Measurements from ENCODE around the gene ATP5F1A.

Gene ATP5F1A

DNA sequence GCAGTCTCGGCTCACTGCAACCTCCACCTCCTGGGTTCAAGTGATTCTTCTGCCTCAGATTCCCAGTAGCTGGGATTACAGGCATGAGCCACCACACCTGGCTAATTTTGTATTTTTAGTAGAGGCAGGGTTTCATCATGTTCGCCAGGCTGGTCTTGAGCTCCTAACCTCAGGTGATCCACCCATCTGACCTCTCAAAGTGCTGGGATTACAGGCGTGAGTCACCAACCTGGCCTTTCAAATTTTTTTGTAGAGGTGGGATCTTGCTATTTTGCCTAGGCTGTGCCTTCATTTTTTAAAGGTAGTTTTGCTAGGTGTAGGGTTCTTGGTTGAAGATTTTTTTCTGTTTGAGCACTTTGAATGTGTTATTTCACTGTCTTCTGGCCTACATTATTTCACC is 12.3 kb upstream of the ATP5F1A start:
- TF ChIP-seq, protein P1, sequence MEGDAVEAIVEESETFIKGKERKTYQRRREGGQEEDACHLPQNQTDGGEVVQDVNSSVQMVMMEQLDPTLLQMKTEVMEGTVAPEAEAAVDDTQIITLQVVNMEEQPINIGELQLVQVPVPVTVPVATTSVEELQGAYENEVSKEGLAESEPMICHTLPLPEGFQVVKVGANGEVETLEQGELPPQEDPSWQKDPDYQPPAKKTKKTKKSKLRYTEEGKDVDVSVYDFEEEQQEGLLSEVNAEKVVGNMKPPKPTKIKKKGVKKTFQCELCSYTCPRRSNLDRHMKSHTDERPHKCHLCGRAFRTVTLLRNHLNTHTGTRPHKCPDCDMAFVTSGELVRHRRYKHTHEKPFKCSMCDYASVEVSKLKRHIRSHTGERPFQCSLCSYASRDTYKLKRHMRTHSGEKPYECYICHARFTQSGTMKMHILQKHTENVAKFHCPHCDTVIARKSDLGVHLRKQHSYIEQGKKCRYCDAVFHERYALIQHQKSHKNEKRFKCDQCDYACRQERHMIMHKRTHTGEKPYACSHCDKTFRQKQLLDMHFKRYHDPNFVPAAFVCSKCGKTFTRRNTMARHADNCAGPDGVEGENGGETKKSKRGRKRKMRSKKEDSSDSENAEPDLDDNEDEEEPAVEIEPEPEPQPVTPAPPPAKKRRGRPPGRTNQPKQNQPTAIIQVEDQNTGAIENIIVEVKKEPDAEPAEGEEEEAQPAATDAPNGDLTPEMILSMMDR (IDR thresholded peaks at IDR 0.05): no peak

DNA sequence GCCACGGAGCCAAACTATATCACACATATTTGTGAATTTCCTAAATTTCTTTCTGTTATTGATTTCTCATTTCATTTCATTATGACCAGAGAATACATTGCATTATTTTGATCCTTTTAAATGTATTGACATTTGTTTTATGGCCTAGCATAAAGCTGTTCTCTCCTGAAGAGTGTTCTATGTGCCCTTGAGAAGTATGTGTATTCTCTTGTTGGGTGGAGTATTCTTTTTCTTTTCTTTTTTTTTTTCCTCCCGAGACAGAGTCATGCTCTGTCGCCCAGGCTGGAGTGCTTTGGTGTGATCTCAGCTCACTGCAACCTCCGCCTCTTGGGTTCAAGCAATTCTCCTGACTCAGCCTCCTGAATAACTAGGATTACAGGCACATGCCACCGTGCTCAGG is 11.3 kb upstream of the ATP5F1A start:
- TF ChIP-seq, protein P1 (IDR thresholded peaks at IDR 0.05): no peak

DNA sequence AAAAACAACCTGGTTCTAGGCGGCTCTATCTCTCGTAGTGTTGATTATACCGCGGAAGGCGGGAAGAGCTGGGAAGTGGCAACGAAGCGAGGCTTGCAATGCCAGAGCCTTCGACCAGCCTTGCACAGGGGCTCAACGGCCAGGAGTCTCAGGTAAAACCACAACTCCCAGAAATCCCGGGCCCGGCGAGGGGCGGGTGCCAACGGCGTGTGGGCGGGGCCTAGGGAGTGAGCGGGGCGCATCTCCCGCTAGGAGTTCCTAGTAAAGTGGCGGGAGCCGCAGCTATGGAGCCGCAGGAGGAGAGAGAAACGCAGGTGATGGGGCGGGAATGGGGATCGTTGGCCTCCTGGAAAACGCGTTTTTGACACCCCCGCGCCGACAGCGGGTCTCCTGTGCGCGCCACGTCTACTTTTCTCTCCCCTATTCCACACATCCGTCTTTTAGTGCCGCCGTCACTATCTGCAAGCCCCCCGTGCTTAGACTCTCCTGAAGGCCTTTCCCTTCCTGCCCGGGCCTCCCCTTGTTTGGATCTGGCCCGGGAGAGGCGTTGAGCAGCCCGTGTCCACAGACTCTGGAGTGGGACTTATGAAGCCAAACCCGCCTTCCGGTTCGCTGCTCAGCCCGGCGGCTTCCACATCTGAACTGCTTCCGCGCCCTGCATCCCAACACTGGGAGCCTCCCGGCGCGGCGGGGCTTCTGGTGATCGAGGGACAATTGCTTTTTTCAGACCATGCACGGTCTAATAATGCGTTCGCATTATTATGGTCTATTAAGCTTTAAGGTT is 6.2 kb upstream of the ATP5F1A start, which contains the start of gene HAUS1:
Gene HAUS1, plus strand, starts transcription at position 258 of the 784 bp plus-strand sequence. Its CDS starts 27 bp downstream, at position 285.
- TF ChIP-seq, protein P1 (IDR thresholded peaks at IDR 0.05): no peak

DNA sequence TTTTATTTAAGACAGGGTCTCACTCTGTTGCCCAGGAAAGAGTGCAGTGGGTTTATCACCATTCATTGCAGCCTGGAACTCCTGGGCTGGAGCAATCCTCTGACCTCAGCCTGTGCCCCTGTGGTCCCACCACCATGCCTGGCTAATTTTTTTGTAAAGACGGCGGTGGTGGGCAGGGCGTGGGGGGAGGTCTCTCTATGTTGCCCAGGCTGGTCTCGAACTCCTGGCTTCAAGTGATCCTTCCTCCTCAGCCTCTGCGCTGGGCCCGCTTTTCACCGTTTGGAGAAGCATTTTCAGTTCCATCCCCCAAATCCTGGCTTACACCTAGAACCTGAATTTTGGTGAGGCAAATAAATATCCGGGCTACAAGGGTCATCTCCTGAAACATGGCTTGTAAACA is 1.4 kb upstream of the ATP5F1A start:
- TF ChIP-seq, protein P1 (IDR thresholded peaks at IDR 0.05): no peak

DNA sequence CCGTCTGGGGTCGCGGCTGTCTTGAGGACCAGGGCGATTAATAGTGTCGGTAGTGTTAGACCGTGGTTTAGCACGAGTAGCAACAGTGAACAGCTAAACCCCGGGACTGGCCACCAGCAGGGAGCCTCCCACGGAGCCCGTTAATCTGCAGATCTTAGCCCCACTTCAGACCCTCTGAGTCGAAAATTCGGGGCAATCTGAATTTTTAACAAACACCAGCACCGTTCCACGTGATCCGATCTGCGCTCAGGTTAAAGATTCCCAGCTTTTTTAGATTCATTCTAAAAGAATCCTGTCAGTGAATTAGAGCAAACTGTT is 479 bp upstream of the ATP5F1A start:
- TF ChIP-seq, protein P1 (IDR thresholded peaks at IDR 0.05): no peak

DNA sequence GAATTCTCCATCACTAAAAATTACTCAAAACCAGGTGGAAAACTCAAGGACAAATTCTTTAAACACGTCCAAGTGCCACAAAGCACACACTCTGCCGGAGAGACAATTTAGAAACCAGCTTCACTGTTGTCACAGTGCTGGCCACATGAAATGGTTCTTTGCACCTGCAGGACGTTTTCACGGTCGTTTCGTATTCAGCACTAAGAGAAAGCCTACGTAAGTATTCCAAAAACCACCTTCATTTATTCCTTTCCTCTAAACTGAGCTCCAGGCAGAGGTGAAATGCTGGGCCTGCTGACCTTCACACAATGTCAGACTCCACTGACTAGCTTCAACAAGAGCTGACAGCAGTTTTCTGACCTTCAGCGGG is 680 bp downstream of the ATP5F1A start:
- TF ChIP-seq, protein P1 (IDR thresholded peaks at IDR 0.05): no peak

DNA sequence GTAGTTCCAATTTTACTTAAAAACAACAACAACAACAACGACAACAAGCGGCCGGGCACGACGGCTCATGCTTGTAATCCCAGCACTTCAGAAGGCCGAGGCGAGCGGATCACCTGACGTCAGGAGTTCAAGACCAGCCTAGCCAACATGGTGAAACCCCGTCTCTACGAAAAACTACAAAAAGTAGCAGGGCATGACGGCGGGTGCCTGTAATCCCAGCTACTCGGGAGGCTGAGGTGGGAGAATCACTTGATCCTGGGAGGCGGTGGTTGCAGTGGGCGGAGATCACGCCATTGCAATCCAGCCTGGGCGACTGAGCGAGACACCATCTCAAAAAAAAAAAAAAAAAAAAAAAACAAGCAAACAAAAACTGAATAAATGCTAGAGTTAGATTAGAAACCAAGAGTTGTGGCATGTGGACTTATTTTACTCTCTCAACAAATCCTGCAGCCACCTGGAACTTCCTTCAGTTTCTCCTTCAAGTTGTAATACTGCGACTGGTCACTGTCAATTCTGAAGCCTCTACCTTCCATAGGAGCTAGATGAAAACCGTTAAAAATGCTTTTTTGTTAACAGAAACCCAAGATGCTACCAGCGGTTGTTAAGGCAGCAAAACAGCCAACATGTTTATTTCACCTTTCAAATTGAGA is 1.3 kb downstream of the ATP5F1A start:
- TF ChIP-seq, protein P1 (IDR thresholded peaks at IDR 0.05): no peak
